Duodenal mucosa (tissue), 2 donors: ENCODE results near the gene SEC11C.

Source experiments
- H3K27ac ChIP-seq: one replicate; pipeline ENCODE4 v1.7.0; 2013; ENCODE audit warnings: low read depth, low read length
- H3K27me3 ChIP-seq, 2 donors: one replicate each; pipeline ENCODE4 v1.7.0; 2013; ENCODE audit warnings: low read length in 2 of 2, control low read depth in 1 of 2; ENCODE audit not compliant: insufficient read depth in 2 of 2, control insufficient read depth in 1 of 2
- H3K36me3 ChIP-seq, 2 donors: one replicate each; pipeline ENCODE4 v1.7.0; 2013; ENCODE audit warnings: low read length in 2 of 2, control low read depth in 1 of 2; ENCODE audit not compliant: insufficient read depth in 2 of 2, control insufficient read depth in 1 of 2
- H3K4me1 ChIP-seq, 2 donors: one replicate each; pipeline ENCODE4 v1.7.0; 2013; ENCODE audit warnings: low read length in 2 of 2, control low read depth in 1 of 2; ENCODE audit not compliant: insufficient read depth in 2 of 2, control insufficient read depth in 1 of 2
- H3K4me3 ChIP-seq, 2 donors: one replicate each; pipeline ENCODE4 v1.7.0; 2013; ENCODE audit warnings: low read length in 2 of 2, low read depth in 1 of 2
- H3K9ac ChIP-seq, 2 donors: one replicate each; pipeline ENCODE4 v1.7.0; 2013; ENCODE audit warnings: low read length in 2 of 2, low read depth in 1 of 2
- H3K9me3 ChIP-seq, 2 donors: one replicate each; pipeline ENCODE4 v1.7.0; 2013; ENCODE audit warnings: low read length in 2 of 2, control low read depth in 1 of 2; ENCODE audit not compliant: control insufficient read depth in 1 of 2

SEC11C gene

GRCh38 chr18:59172664-59173249 lies 33.1 kb downstream of the SEC11C start:
- Histone ChIP-seq H3K9me3 (peaks cover 9 to 13% of the 10 kb centered on the region in 2 donors), H3K27me3 (no peaks in the 10 kb centered on the region), H3K9ac (no peak overlapping the region), H3K27ac (no peak overlapping the region), H3K36me3 (no peaks in the 10 kb centered on the region), H3K4me1 (no peaks in the 10 kb centered on the region), H3K4me3 (no peak overlapping the region)

- Histone ChIP-seq H3K27me3 (no peaks in the 10 kb centered on the region), H3K36me3 (no peaks in the 10 kb centered on the region), H3K4me1 (no peaks in the 10 kb centered on the region), H3K9ac (no peak overlapping the region), H3K27ac (no peak overlapping the region), H3K4me3 (no peak overlapping the region), H3K9me3 (peaks cover 4 to 5% of the 10 kb centered on the region in 2 donors)
These were observed 37.8 kb downstream of the SEC11C start for GRCh38 chr18:59177485-59177884.

- Histone ChIP-seq H3K4me1 (no peaks in the 10 kb centered on the region), H3K4me3 (no peak overlapping the region), H3K9me3 (no peaks in the 10 kb centered on the region), H3K9ac (no peak overlapping the region), H3K36me3 (no peaks in the 10 kb centered on the region), H3K27me3 (no peaks in the 10 kb centered on the region), H3K27ac (no peak overlapping the region)
These were observed 40.6 kb downstream of the SEC11C start for GRCh38 chr18:59180150-59180845.

- H3K9me3 ChIP-seq = no peaks in the 10 kb centered on the region
- no peak overlapping the region for H3K27ac ChIP-seq
- H3K4me3 ChIP-seq = no peak overlapping the region
- no peaks in the 10 kb centered on the region for H3K27me3 ChIP-seq
- H3K9ac ChIP-seq = no peak overlapping the region
- no peaks in the 10 kb centered on the region for H3K36me3 ChIP-seq
- no peaks in the 10 kb centered on the region for H3K4me1 ChIP-seq
These were observed 43.0 kb downstream of the SEC11C start for GRCh38 chr18:59182673-59183072.

- Histone ChIP-seq H3K36me3 (no peaks in the 10 kb centered on the region), H3K9ac (no peak overlapping the region), H3K27ac (no peak overlapping the region), H3K9me3 (no peaks in the 10 kb centered on the region), H3K27me3 (no peaks in the 10 kb centered on the region), H3K4me3 (no peak overlapping the region), H3K4me1 (no peaks in the 10 kb centered on the region)
These were observed 49.3 kb downstream of the SEC11C start for GRCh38 chr18:59189008-59189407.

- no peak overlapping the region for H3K4me3 ChIP-seq
- no peaks in the 10 kb centered on the region for H3K36me3 ChIP-seq
- no peaks in the 10 kb centered on the region for H3K27me3 ChIP-seq
- no peaks in the 10 kb centered on the region for H3K9me3 ChIP-seq
- H3K4me1 ChIP-seq = no peaks in the 10 kb centered on the region
- H3K9ac ChIP-seq = no peak overlapping the region
- H3K27ac ChIP-seq = no peak overlapping the region
These were observed 50.1 kb downstream of the SEC11C start for GRCh38 chr18:59189746-59190145.

GRCh38 chr18:59196161-59196725 lies 56.6 kb downstream of the SEC11C start:
- Histone ChIP-seq H3K9ac (no peak overlapping the region), H3K27ac (no peak overlapping the region), H3K36me3 (no peaks in the 10 kb centered on the region), H3K4me3 (no peak overlapping the region), H3K9me3 (no peaks in the 10 kb centered on the region), H3K27me3 (peaks cover 0 to 5% of the 10 kb centered on the region in 2 donors), H3K4me1 (no peaks in the 10 kb centered on the region)

- Histone ChIP-seq H3K4me1 (no peaks in the 10 kb centered on the region), H3K9me3 (no peaks in the 10 kb centered on the region), H3K27me3 (peaks cover 0 to 5% of the 10 kb centered on the region in 2 donors), H3K36me3 (no peaks in the 10 kb centered on the region), H3K27ac (no peak overlapping the region), H3K9ac (no peak overlapping the region), H3K4me3 (no peak overlapping the region)
These were observed 58.0 kb downstream of the SEC11C start for GRCh38 chr18:59197636-59198035.

GRCh38 chr18:59198215-59198614 lies 58.5 kb downstream of the SEC11C start:
- Histone ChIP-seq H3K9me3 (no peaks in the 10 kb centered on the region), H3K27ac (no peak overlapping the region), H3K27me3 (peaks cover 0 to 5% of the 10 kb centered on the region in 2 donors), H3K9ac (no peak overlapping the region), H3K36me3 (no peaks in the 10 kb centered on the region), H3K4me3 (no peak overlapping the region), H3K4me1 (no peaks in the 10 kb centered on the region)

GRCh38 chr18:59200787-59201186 lies 61.1 kb downstream of the SEC11C start:
- no peaks in the 10 kb centered on the region for H3K4me1 ChIP-seq
- no peak overlapping the region for H3K4me3 ChIP-seq

More at GRCh38 chr18:59200787-59201186, 61.1 kb downstream of the SEC11C start:
- Histone ChIP-seq H3K27me3 (peaks cover 0 to 5% of the 10 kb centered on the region in 2 donors), H3K9ac (no peak overlapping the region), H3K27ac (no peak overlapping the region), H3K9me3 (no peaks in the 10 kb centered on the region), H3K36me3 (no peaks in the 10 kb centered on the region)
